SW 1271 (cell line): ENCODE measurements around the gene JMJD7.
A peak's percentile ranks its signal among the peaks of the same experiment; 100 is the strongest.

Source experiments
- DNase-seq, 2 experiments: peaks; one replicate each; lab custom pipeline; 2025; lab: John Stamatoyannopoulos, UW

Gene JMJD7

GRCh38 chr15:41801185-41801584, 26.7 kb upstream of the JMJD7 start:
- no peak for DNase-seq

GRCh38 chr15:41801850-41802455, 25.9 kb upstream of the JMJD7 start:
- DNase-seq, result no peak

GRCh38 chr15:41804361-41804760, 23.5 kb upstream of the JMJD7 start:
- no peak for DNase-seq

- no peak for DNase-seq
Measured at GRCh38 chr15:41804916-41805666, 22.8 kb upstream of the JMJD7 start.

GRCh38 chr15:41805711-41806110, 22.2 kb upstream of the JMJD7 start:
- DNase-seq, result no peak

- no peak for DNase-seq
Measured at GRCh38 chr15:41806291-41807181, 21.4 kb upstream of the JMJD7 start.

- peak in 1 of 2 experiments; percentile 14 for DNase-seq
Measured at GRCh38 chr15:41809121-41809520, 18.8 kb upstream of the JMJD7 start.

GRCh38 chr15:41809526-41810220, 18.2 kb upstream of the JMJD7 start:
- no peak for DNase-seq

GRCh38 chr15:41810651-41811431, 17.1 kb upstream of the JMJD7 start:
- DNase-seq, result no peak

GRCh38 chr15:41811432-41812195, 16.3 kb upstream of the JMJD7 start:
- peak; percentile 24 to 60 for DNase-seq

- no peak for DNase-seq
Measured at GRCh38 chr15:41812820-41813375, 15.0 kb upstream of the JMJD7 start.

- no peak for DNase-seq
Measured at GRCh38 chr15:41813426-41813825, 14.5 kb upstream of the JMJD7 start.

- no peak for DNase-seq
Measured at GRCh38 chr15:41814534-41814933, 13.4 kb upstream of the JMJD7 start.

GRCh38 chr15:41816788-41817187, 11.1 kb upstream of the JMJD7 start:
- DNase-seq, result no peak

- no peak for DNase-seq
Measured at GRCh38 chr15:41817327-41817726, 10.6 kb upstream of the JMJD7 start.

- DNase-seq, result no peak
Measured at GRCh38 chr15:41817781-41818180, 10.1 kb upstream of the JMJD7 start.

GRCh38 chr15:41819455-41820050, 8.3 kb upstream of the JMJD7 start:
- DNase-seq, result no peak

GRCh38 chr15:41820791-41821423, 7.0 kb upstream of the JMJD7 start:
- DNase-seq, result no peak

- no peak for DNase-seq
Measured at GRCh38 chr15:41821831-41822230, 6.1 kb upstream of the JMJD7 start.
